Breast epithelium (tissue), 3 donors: ENCODE data around the gene CDH13.

Source experiments
- POLR2A ChIP-seq: fragments of 450-650 bp; IDR thresholded peaks from one replicate; pipeline ENCODE4 v1.6.1; 2016; ENCODE audit warnings: antibody characterized with exemption, mild to moderate bottlenecking, moderate library complexity
- POLR2AphosphoS5 ChIP-seq, 3 donors: sonication (generic); formaldehyde crosslinking; IDR thresholded peaks; one replicate each; pipeline ENCODE4 v1.6.1; 2017; ENCODE audit warnings: antibody characterized with exemption in 3 of 3
- TF ChIP-seq, protein P1 (sequence below), 3 donors: fragments of 450-650 bp; IDR thresholded peaks; one replicate each; pipeline ENCODE4 v1.5.1; 2016 to 2017; ENCODE audit warnings: antibody characterized with exemption in 3 of 3, mild to moderate bottlenecking in 3 of 3, moderate library complexity in 3 of 3

DNA sequence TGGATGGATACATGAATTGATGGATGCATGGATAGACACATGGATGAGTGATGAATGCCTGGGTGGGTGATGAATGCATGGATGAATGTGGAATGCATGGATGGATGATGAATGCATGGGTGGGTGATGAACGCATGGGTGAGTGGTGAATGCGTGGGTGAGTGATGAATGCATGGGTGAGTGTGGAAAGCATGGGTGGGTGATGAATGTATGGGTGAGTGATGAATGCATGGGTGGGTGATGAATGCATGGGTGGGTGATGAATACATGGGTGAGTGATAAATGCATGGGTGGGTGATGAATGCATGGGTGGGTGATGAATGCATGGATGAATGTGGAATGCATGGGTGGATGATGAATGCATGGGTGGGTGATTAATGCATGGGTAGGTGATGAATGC lies 1097.1 kb downstream of the CDH13 start:
- TF ChIP-seq, protein P1, sequence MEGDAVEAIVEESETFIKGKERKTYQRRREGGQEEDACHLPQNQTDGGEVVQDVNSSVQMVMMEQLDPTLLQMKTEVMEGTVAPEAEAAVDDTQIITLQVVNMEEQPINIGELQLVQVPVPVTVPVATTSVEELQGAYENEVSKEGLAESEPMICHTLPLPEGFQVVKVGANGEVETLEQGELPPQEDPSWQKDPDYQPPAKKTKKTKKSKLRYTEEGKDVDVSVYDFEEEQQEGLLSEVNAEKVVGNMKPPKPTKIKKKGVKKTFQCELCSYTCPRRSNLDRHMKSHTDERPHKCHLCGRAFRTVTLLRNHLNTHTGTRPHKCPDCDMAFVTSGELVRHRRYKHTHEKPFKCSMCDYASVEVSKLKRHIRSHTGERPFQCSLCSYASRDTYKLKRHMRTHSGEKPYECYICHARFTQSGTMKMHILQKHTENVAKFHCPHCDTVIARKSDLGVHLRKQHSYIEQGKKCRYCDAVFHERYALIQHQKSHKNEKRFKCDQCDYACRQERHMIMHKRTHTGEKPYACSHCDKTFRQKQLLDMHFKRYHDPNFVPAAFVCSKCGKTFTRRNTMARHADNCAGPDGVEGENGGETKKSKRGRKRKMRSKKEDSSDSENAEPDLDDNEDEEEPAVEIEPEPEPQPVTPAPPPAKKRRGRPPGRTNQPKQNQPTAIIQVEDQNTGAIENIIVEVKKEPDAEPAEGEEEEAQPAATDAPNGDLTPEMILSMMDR (IDR thresholded peaks at IDR 0.05) = no peak
- no peak for TF ChIP-seq POLR2A
- TF ChIP-seq POLR2AphosphoS5 (IDR thresholded peaks at IDR 0.05) = no peak
